Kidney capillary endothelial cell (primary cell): ENCODE results near the gene PAWR.
"Not testable (repeated sequence)": the region's sequence is repeated elsewhere in the genome, so short reads cannot be mapped to it uniquely, and the experiment has no call there.

ENCODE experiments used
- DNase-seq: peaks from one replicate; pipeline ENCODE4 v3.0.0-alpha.2; 2018; ENCODE audit warnings: low spot score

PAWR gene

GRCh38 chr12:79686171-79686570 lies 4.6 kb downstream of the PAWR start:
- DNase-seq = no peak

DNA sequence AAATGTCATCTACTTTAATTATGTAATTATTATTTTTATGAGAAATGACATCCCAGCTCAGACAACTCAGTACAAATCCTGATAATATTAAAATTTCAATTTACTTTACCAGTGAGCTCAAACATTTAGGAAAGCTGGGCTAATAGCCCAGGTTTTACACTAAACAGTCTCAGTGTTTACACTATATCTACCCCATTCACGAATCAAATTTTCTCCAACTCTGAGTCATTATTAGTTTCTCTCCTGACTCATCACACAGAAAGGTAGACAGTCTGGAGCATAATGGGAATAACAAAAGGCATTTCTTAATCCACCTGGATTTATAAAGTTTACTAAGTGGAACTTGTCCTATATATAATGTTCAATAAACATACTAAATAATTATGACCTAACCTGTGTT lies 5.7 kb downstream of the PAWR start:
- DNase-seq = no peak

DNA sequence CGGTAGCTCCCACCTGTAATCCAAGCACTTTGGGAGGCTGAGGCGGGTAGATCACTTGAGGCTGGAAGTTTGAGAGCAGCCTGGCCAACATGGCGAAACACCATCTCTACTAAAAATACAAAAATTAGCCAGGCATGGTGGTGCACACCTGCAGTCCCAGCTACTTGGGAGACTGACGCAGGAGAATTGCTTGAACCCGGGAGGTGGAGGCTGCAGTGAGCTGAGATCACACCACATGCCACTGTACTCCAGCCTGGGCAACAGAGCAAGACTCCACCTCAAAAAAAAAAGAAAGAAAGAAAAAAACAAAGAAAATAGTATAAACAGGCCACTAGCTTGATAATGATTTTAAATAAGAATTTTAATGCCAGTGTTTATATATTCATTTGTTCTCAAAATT lies 6.4 kb downstream of the PAWR start:
- not testable (repeated sequence) for DNase-seq

- no peak for DNase-seq
Observed at GRCh38 chr12:79682593-79682992, 8.2 kb downstream of the PAWR start.

- no peak for DNase-seq
Observed at GRCh38 chr12:79681008-79681590, 9.7 kb downstream of the PAWR start.

- DNase-seq = no peak
Observed at GRCh38 chr12:79680051-79680450, 10.7 kb downstream of the PAWR start.

DNA sequence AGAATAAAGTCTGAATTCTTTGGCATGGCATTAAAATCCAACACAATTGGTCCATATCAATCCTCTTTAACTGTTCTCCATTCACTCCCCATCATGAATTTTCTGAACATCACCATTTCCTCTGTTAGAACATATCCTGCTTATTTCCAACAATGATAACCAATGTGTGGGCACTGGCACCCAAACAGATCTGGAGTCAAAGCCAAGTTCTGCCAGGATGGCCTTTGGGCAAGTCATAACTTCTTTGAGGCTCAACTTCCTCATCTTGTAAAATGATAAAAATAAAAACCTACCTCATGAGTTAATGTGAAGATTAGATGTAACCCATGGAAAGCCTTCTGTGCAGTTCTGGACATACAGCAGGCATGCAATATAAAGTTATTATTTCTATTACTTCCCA lies 12.5 kb downstream of the PAWR start:
- DNase-seq = no peak

DNA sequence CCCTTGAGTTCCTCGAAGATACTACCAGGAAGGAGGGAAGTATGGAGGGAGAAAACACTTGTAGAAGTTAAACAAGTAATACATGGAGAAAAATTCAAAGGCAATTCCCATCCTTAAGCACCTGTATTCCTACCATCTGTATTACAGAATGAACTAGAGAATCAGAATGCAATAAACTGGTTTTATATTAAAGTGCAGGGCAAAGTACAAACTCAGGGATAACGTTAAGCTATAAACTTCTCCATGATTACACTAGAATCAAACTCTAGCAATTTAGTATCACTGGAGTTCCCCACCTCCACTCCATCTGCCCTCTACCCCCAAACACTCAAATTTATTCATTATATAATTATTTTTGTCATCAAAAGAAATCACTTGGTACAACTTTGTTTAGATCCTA lies 13.1 kb downstream of the PAWR start:
- DNase-seq = no peak

GRCh38 chr12:79676579-79676978 lies 14.2 kb downstream of the PAWR start:
- no peak for DNase-seq

- no peak for DNase-seq
Observed at GRCh38 chr12:79674629-79675028, 16.1 kb downstream of the PAWR start.

- DNase-seq = no peak
Observed at GRCh38 chr12:79673354-79673753, 17.4 kb downstream of the PAWR start.

GRCh38 chr12:79668113-79668512 lies 22.7 kb downstream of the PAWR start:
- DNase-seq = no peak

- DNase-seq = no peak
Observed at GRCh38 chr12:79665212-79665887, 25.4 kb downstream of the PAWR start.

DNA sequence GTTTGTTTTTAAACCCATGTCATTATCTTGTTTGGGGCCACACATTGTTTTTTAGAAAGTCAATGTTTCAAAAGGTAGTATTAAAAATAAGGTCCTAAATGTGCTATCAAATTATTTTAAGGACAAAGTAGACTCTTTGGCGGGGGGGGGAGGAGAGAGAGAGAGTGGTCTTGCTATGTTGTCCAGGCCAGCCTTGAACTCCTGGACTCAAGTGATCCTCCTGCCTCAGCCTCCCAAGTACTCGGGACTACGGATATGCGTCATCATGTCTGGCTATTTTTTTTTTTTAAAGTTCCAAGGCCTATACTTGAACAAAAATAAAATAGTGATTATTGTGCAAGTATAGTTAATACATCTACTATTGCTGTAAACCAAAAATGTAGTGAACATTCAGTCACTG lies 26.2 kb downstream of the PAWR start:
- no peak for DNase-seq

DNA sequence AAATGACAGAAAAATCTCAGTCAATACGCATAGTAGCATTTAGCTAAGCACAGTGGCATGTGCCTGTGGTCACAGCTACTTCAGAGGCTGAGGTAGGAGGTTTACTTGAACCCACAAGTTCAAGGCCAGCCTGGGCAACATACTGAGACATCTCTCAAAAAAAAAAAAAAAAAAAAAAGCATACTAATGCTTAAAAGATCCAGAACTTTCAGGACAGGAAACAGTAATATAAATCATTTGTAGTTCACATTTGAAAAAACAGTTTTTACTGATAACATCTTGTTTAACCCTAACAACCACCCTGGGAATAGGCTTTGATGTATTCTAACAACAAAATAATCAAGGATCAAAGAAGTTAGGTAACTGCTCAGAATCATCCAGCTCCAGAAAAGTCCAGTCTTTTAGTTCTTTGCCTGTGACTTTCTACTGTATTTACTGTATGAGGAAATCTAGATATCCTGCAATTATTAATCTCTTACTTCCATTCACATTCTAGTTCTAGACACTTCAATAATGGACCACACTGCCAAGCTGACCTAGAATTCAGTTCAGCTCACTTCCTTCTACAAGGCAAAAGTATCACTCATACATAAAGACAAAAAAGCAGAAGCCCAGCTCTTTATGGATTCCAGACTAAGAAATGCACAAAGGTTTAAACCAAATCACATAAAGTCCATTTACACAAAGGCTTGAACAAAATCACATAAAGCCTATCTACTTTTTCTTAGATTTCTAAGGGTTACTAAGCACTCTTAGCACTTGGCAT lies 28.5 kb downstream of the PAWR start:
- DNase-seq = no peak

DNA sequence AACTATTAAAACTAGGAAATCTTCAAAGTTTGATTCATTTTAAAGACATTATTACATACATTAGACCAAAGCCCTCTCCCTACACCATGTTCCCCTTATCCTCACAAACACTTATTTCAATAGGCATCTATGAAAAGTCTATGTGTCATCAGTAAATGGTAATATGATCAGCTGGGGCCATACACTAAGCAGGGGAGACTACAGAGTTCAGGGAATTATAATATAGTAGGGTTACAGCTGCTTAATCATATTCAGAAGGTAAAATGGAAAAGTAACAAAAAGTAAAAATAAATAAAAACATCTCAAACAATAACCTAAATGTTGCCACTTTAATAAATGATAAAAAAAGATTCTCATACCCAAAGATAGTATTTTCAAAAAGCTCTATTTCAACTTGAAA lies 29.1 kb downstream of the PAWR start:
- DNase-seq = no peak

GRCh38 chr12:79659961-79660431 lies 30.8 kb downstream of the PAWR start:
- no peak for DNase-seq

- DNase-seq = no peak
Observed at GRCh38 chr12:79658221-79658620, 32.5 kb downstream of the PAWR start.

DNA sequence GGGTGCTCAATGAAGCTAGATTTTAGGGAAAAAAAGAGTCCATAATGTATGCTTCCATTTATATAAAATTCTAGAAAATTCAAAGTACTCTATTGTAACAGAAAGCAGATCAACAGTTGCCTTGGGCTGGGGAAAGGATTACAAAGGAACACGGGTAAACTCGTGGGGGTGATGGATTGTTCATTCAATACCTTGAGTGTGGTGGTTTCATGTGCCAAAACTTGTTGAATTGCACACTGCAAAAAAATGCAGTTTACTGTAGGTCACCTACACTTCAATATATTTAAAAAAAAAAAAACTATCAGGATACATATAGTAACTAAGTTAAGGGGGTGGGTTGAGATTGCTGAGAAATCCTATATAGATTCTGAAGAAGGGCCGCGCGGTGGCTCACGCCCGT lies 33.6 kb downstream of the PAWR start:
- no peak for DNase-seq

DNA sequence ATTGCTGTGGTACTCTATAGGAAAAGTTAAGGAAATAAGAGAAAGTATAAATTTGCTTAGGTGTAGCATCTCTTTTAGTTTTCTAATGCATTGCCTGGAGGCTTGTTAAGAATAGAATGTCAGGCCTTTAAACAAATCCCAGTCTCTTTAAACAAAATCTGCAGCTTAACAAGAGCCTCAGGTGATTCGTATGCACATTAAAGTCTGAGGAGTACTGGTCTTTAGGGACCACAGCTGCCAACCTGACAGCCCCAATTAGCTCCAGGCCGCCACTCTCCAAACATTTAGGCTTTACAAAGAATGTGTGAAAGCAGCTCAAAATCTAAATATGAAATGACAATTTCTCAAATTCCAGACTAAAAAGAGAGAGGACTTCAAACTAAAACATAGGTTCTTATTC lies 35.7 kb downstream of the PAWR start:
- no peak for DNase-seq

- DNase-seq = no peak
Observed at GRCh38 chr12:79652521-79652920, 38.2 kb downstream of the PAWR start.

DNA sequence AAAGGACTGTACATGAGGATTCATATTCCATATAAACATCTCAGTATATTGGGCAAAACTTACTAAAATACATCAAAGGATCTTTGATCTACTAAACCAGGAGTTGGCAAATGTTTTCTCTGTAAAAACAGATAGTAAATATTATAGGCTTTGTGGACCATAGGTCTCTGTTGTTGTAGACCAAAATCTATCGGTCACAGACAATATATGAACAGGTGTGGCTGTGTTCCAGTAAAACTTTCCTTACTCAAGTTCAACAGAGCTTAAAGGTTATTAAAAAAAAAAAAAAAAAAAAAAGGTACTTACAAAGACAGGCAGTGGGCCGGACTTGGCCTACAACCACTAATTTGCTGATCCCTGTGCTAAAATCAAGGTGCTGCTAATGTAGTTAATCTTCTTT lies 40.3 kb downstream of the PAWR start:
- DNase-seq = no peak

- DNase-seq = no peak
Observed at GRCh38 chr12:79648881-79649280, 41.9 kb downstream of the PAWR start.
